Heart left ventricle (tissue), 13 donors: ENCODE results near the gene ZBTB42.

Source experiments
- POLR2A ChIP-seq, 2 donors: fragments of 450-650 bp; IDR thresholded peaks; one replicate each; pipeline ENCODE4 v1.6.1; 2017; ENCODE audit warnings: antibody characterized with exemption in 2 of 2, mild to moderate bottlenecking in 2 of 2, moderate library complexity in 2 of 2
- TF ChIP-seq, protein P1 (sequence below), 12 donors: fragments of 200-600 bp; sonication (generic) in 4 of 12; IDR thresholded peaks; one replicate each; pipeline versions ENCODE4 v1.5.0 to v1.8.0; 2018 to 2022; ENCODE audit warnings: antibody characterized with exemption in 12 of 12, mild to moderate bottlenecking in 5 of 12
- donor health status: ischemic (EF 13 %, LVEDD 7.1; RV severe dilation, severe dysfunction).
- donor health status: DM: no; HTN: yes; CAD: no.
- donor health status: DM: no; HTN: no; CAD: no.
- donor health status: ischemic (EF 25% LVEDD 6.9; RV normal size, moderate dysfunction).
- donor health status: ischemic (EF 25% LVEDD 5.7; RV mildly dilated, moderate dysfunction).
- donor health status: ischemic (EF 35%, LVEDD 5.7; RV mildly dilated, moderate dysfunction).
- donor health status: nonischemic (EF 11% LVEDD 7.7; RV severe dilation, severe dysfunction).
- donor health status: DM: yes; HTN: yes; CAD: no.
- donor health status: PGD.
- donor health status: ischemic (EF 29% LVEDD 5.4; RV normal size, mild dysfunction).
- donor health status: nonischemic (EF 23%, LVEDD 6.1; RV moderate dilation, normal function).

DNA sequence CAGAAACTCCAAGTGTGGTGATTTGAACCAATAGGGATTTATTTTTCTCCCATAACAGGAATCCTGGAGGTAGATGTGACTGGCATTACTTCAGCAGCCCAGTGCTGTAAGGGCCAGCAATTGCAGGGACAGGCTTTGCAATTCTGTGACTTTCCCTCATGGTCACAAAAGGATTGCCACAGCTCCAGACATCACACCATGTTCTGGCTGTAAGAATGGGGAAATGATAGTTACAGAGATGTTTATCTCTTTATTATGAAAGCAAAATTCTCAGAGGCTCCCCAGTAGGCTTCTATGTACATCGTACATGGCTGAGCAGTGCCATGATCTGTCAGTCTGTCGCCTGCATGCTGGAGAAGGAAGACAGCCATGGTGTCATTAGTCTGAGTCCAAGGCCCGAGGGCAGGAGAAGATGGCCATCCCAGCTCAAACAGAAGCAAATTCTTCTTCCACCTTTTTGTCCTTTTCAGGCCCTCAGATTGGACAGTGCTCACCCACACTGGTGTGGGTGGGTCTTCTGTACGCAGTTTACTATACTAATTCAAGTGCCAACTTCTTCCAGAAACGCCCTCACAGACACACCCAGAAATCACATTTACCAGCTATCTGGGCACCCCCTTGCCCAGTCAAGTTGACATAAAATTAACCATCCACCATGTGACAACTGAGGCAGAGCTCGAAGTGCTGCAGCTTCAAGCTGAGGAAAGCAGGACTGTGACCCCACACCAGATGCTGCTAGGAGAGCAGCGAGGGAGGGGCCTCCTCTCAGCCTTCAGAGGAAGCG, 17.2 kb downstream of the ZBTB42 start:
- TF ChIP-seq, protein P1, sequence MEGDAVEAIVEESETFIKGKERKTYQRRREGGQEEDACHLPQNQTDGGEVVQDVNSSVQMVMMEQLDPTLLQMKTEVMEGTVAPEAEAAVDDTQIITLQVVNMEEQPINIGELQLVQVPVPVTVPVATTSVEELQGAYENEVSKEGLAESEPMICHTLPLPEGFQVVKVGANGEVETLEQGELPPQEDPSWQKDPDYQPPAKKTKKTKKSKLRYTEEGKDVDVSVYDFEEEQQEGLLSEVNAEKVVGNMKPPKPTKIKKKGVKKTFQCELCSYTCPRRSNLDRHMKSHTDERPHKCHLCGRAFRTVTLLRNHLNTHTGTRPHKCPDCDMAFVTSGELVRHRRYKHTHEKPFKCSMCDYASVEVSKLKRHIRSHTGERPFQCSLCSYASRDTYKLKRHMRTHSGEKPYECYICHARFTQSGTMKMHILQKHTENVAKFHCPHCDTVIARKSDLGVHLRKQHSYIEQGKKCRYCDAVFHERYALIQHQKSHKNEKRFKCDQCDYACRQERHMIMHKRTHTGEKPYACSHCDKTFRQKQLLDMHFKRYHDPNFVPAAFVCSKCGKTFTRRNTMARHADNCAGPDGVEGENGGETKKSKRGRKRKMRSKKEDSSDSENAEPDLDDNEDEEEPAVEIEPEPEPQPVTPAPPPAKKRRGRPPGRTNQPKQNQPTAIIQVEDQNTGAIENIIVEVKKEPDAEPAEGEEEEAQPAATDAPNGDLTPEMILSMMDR (IDR thresholded peaks at IDR 0.05): no peak
- no peak for TF ChIP-seq POLR2A (IDR thresholded peaks at IDR 0.05)
